Large intestine (tissue), 3 donors: ENCODE measurements around the gene HOXD12. TPM values are rescaled to one million over a fixed set of nuclear protein-coding genes. Genes with fewer than 3 reads are reported as not detected.
A peak's percentile ranks its signal among the peaks of the same experiment; 100 is the strongest.

Experiments used
- DNase-seq, 2 donors: peaks; one replicate each; pipeline versions ENCODE4 v3.0.0 to v3.0.0-alpha.2; 2013
- H3K27ac ChIP-seq: one replicate; pipeline ENCODE4 v1.5.1; 2013; ENCODE audit warnings: low read length
- H3K27me3 ChIP-seq: 2 replicates; pipeline ENCODE4 v1.6.1; 2013; ENCODE audit warnings: low read length; ENCODE audit not compliant: control insufficient read depth, insufficient read depth
- H3K36me3 ChIP-seq: 2 replicates; pipeline ENCODE4 v1.6.1; 2013; ENCODE audit warnings: low read length; ENCODE audit not compliant: control insufficient read depth, insufficient read depth
- H3K4me1 ChIP-seq: one replicate; pipeline ENCODE4 v1.6.1; 2013; ENCODE audit warnings: low read length; ENCODE audit not compliant: control insufficient read depth, insufficient read depth
- H3K4me3 ChIP-seq: one replicate; pipeline ENCODE4 v1.5.1; 2013; ENCODE audit warnings: low read length
- H3K9me3 ChIP-seq: one replicate; pipeline ENCODE4 v1.6.1; 2013; ENCODE audit warnings: mild to moderate bottlenecking, low read depth, low read length, moderate library complexity; ENCODE audit not compliant: control insufficient read depth
- WGBS: methylation state at CpG from one replicate; pipeline ENCODE4 v1.1.5; 2013; ENCODE audit warnings: low lambda C conversion rate; ENCODE audit not compliant: insufficient coverage; 5-methylcytosine and 5-hydroxymethylcytosine counted together
- polyA plus RNA-seq: library from polyadenylated mRNA; unstranded; fragments of 120-200 nt; gene quantifications from one replicate; pipeline ENCODE4 v1.2.1, GENCODE V29; 2013

HOXD12 gene
- polyA plus RNA-seq, 1 donor = not detected

GRCh38 chr2:176147210-176147799, 47.7 kb downstream of the HOXD12 start:
- DNase-seq = no peak
- H3K27me3 ChIP-seq = peaks cover 86% of the 10 kb centered on the region
- H3K4me1 ChIP-seq = peaks cover 3% of the 10 kb centered on the region
- WGBS = no CpG with 5 or more reads among the region's 32 CpGs
- H3K36me3 ChIP-seq = no peaks in the 10 kb centered on the region
- H3K27ac ChIP-seq = no peak overlapping the region
- H3K9me3 ChIP-seq = peaks cover 5% of the 10 kb centered on the region
- no peak overlapping the region for H3K4me3 ChIP-seq

DNA sequence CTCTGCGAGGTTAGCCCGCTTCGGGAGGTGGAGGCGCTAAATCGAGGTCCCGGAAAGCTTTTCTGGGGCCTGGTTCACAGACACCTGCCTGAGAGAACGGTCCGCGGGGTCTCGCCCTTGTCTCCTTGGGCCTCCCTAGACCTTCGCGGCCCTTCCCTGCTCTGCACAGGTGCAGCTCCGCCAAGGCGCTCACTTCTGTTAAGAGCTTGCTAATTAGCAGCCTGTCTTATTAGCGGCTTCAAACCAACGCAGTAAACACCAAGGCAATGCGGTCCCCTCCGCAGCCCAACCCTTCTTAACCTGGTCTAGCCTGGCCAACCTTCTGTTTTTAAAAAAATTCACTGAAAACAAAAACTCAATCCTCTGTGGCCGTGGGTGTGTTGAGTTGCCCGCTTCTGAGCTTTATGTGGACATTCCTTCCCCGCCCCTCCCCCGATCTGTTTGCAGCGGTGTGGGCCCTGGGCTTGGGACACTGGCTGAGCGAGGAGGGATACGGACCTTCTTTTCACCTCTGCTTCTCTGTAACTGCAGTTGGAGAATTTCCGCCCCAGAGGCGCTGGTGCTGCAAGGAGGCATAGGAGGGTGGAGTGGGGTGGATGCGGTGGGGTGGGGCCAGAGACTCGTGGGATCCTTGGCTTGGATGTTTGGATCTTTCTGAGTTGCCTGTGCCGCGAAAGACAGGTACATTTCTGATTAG, 48.4 kb downstream of the HOXD12 start:
- Histone ChIP-seq H3K9me3 (peaks cover 5% of the 10 kb centered on the region), H3K4me1 (peaks cover 3% of the 10 kb centered on the region), H3K27ac (no peak overlapping the region), H3K36me3 (no peaks in the 10 kb centered on the region), H3K27me3 (peaks cover 89% of the 10 kb centered on the region), H3K4me3 (no peak overlapping the region)
- DNase-seq = no peak
- no CpG with 5 or more reads among the region's 31 CpGs for WGBS

- Histone ChIP-seq H3K36me3 (no peaks in the 10 kb centered on the region), H3K4me3 (no peak overlapping the region), H3K27me3 (peaks cover 88% of the 10 kb centered on the region), H3K27ac (no peak overlapping the region), H3K4me1 (peaks cover 3% of the 10 kb centered on the region), H3K9me3 (peaks cover 5% of the 10 kb centered on the region)
- no CpG with 5 or more reads among the region's 11 CpGs for WGBS
- no peak for DNase-seq
These were observed 49.3 kb downstream of the HOXD12 start for GRCh38 chr2:176148751-176149421.

- Histone ChIP-seq H3K4me1 (peaks cover 3% of the 10 kb centered on the region), H3K4me3 (no peak overlapping the region), H3K36me3 (no peaks in the 10 kb centered on the region), H3K27me3 (peaks cover 90% of the 10 kb centered on the region), H3K9me3 (peaks cover 5% of the 10 kb centered on the region), H3K27ac (no peak overlapping the region)
- WGBS = 33% methylated on average over 1 of the region's 22 CpGs
- no peak for DNase-seq
These were observed 49.9 kb downstream of the HOXD12 start for GRCh38 chr2:176149481-176149938.

DNA sequence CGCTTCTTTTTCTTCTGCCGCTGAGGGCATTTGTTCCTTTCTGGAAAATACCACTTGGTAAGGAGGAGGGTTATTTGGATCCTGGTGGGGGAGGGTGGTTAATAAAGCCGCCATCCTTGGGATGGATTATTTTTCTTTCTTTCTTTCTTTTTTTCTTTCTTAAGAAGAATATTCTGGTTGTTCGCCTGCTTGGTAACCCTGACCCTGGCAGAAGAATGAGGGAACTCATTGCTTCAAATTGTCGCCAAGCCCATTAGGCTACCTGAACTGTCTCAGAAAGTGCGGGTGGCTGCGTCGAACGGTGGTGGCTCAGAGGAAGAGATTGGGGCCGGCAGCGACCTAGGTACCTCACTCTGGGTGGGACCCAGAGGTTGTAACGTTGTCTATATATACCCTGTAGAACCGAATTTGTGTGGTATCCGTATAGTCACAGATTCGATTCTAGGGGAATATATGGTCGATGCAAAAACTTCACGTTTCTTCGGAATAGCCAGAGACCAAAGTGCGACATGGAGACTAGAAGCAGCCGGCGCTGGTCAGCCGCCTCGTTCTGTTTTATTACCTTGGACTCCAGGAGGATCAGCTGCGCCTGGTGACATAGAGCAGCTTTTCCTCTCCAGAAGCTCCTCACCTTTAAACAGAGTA, 50.5 kb downstream of the HOXD12 start:
- no peak overlapping the region for H3K4me3 ChIP-seq
- H3K27me3 ChIP-seq = peaks cover 93% of the 10 kb centered on the region
- H3K9me3 ChIP-seq = peaks cover 5% of the 10 kb centered on the region
- no peak for DNase-seq
- H3K36me3 ChIP-seq = no peaks in the 10 kb centered on the region
- 40% methylated on average over 2 of the region's 24 CpGs for WGBS
- H3K27ac ChIP-seq = peak overlapping the region; percentile 8
- H3K4me1 ChIP-seq = peaks cover 2% of the 10 kb centered on the region

DNA sequence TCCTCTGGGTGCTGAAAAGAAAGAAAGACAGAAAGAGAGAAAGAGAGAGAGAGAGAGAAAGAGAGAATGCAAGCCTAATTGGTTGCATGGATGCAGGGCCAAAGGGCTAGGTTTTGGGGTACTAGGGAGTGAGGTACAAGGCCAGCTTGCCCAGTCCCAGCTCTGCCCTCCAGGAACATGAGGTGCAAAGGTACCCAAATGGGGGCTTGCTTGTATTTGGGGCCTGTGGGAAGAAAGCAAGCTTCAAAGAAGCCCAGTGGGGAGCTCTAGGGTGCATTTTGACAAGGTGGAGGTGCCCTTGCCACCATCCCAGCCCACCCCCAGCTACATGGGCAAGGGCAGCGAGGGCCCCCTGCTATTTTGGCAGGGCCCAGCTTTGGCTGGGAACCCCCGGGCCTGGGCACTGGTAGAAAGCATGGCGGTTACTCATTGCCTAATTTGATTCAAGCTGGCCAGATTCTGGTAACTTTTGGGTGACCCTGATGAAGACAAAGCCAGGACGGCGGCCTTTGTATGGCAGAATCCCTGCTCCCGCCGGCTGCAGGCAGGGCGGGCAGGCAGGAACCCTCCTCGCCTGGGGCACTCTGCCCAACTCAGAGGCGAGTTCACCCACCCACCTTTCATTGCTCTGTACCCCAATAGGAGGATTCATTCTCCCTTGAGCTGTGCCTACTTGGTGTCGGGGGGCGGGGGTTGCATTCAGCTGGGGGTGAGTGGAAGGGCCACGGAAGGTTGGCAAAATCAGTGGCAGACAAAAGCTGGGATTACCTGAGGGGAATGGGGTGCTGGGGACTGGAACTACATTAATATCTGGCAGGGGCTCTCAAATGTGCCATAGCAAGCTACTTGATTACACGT, 51.2 kb downstream of the HOXD12 start:
- Histone ChIP-seq H3K27me3 (peaks cover 93% of the 10 kb centered on the region), H3K27ac (peak overlapping the region; percentile 8), H3K4me3 (no peak overlapping the region), H3K4me1 (no peaks in the 10 kb centered on the region), H3K9me3 (peaks cover 5% of the 10 kb centered on the region), H3K36me3 (no peaks in the 10 kb centered on the region)
- WGBS = no CpG with 5 or more reads among the region's 14 CpGs
- DNase-seq = no peak

GRCh38 chr2:176151442-176152287, 52.1 kb downstream of the HOXD12 start, which contains the start of gene HOXD4:
Gene HOXD4 (plus strand): TSS chr2:176151550. CDS start chr2:176151634, 84 bp downstream.
- H3K27ac ChIP-seq = peak within 1 kb of the TSS; percentile 8
- no peak for DNase-seq
- H3K9me3 ChIP-seq = peaks cover 5% of the 10 kb centered on the region
- no peaks in the 10 kb centered on the region for H3K4me1 ChIP-seq
- WGBS = no CpG with 5 or more reads among the region's 55 CpGs
- no peak within 1 kb of the TSS for H3K4me3 ChIP-seq
- H3K36me3 ChIP-seq = no peaks in the 10 kb centered on the region
- H3K27me3 ChIP-seq = peaks cover 96% of the 10 kb centered on the region
